HG02678 (cell line): ENCODE data around the gene SMTNL2.
A peak's percentile ranks its signal among the peaks of the same experiment; 100 is the strongest.

Experiments used
- ATAC-seq: cut with Tn5 transposase; IDR thresholded peaks from one replicate; pipeline ENCODE4 v1.9.1; 2021; ENCODE audit warnings: mild to moderate bottlenecking, moderate library complexity; ENCODE audit not compliant: unreplicated experiment

Gene SMTNL2

GRCh38 chr17:4545217-4545951 lies 38.9 kb upstream of the SMTNL2 start:
- no peak for ATAC-seq

- no peak for ATAC-seq
Measured at GRCh38 chr17:4547118-4547906, 37.0 kb upstream of the SMTNL2 start.

- no peak for ATAC-seq
Measured at GRCh38 chr17:4548061-4548461, 36.3 kb upstream of the SMTNL2 start.

- no peak for ATAC-seq
Measured at GRCh38 chr17:4548721-4549531, 35.4 kb upstream of the SMTNL2 start.

GRCh38 chr17:4549781-4550533 lies 34.4 kb upstream of the SMTNL2 start:
- no peak for ATAC-seq

- no peak for ATAC-seq
Measured at GRCh38 chr17:4550534-4551039, 33.7 kb upstream of the SMTNL2 start.

- ATAC-seq, result no peak
Measured at GRCh38 chr17:4551141-4551540, 33.2 kb upstream of the SMTNL2 start.

GRCh38 chr17:4551796-4552525 lies 32.4 kb upstream of the SMTNL2 start:
- no peak for ATAC-seq

- no peak for ATAC-seq
Measured at GRCh38 chr17:4553669-4554068, 30.7 kb upstream of the SMTNL2 start.

GRCh38 chr17:4554441-4554996 lies 29.8 kb upstream of the SMTNL2 start:
- no peak for ATAC-seq

GRCh38 chr17:4554997-4555799 lies 29.1 kb upstream of the SMTNL2 start, which contains the start of gene MYBBP1A:
Gene MYBBP1A (minus strand): TSS chr17:4555384. CDS start chr17:4555324, 60 bp downstream.
- ATAC-seq, result peak; percentile 88

- no peak for ATAC-seq
Measured at GRCh38 chr17:4555873-4556759, 28.2 kb upstream of the SMTNL2 start.

- ATAC-seq, result no peak
Measured at GRCh38 chr17:4556996-4557395, 27.3 kb upstream of the SMTNL2 start.

GRCh38 chr17:4557626-4558346 lies 26.5 kb upstream of the SMTNL2 start:
- no peak for ATAC-seq

- no peak for ATAC-seq
Measured at GRCh38 chr17:4558347-4558971, 25.9 kb upstream of the SMTNL2 start.

GRCh38 chr17:4559139-4559791 lies 25.1 kb upstream of the SMTNL2 start:
- no peak for ATAC-seq
